Heart right ventricle (tissue), 16 donors: Measurements from ENCODE around the gene SEC24A. TPM values are rescaled to one million over a fixed set of nuclear protein-coding genes. Genes with fewer than 3 reads are reported as not detected.
"Not testable (repeated sequence)": the region's sequence is repeated elsewhere in the genome, so short reads cannot be mapped to it uniquely, and the experiment has no call there.

Experiments used
- ATAC-seq, 8 donors: fragments of 200-7000 bp; cut with Tn5 transposase; one replicate each; pipeline ENCODE4 v1.9.1; 2020; ENCODE audit warnings: mild to moderate bottlenecking in 8 of 8, moderate library complexity in 8 of 8, moderate number of reproducible peaks in 1 of 8
- DNase-seq, 2 donors: peaks; one replicate each; pipeline ENCODE4 v3.0.0-alpha.2; 2020
- H3K27ac ChIP-seq, 10 donors: fragments of 200-600 bp; sonication (generic) in 2 of 10; one replicate each; pipeline versions ENCODE4 v1.5.0 to v1.8.0; 2020 to 2022; ENCODE audit warnings: mild to moderate bottlenecking in 3 of 10
- H3K27me3 ChIP-seq, 7 donors: fragments of 200-600 bp; one replicate each; pipeline ENCODE4 v1.8.0; 2021 to 2022; ENCODE audit warnings: mild to moderate bottlenecking in 2 of 7
- H3K36me3 ChIP-seq, 9 donors: fragments of 200-600 bp; sonication (generic) in 1 of 9; one replicate each; pipeline versions ENCODE4 v1.5.0 to v1.8.0; 2020 to 2022; ENCODE audit warnings: mild to moderate bottlenecking in 2 of 9
- H3K4me1 ChIP-seq, 9 donors: fragments of 200-600 bp; sonication (generic) in 1 of 9; one replicate each; pipeline versions ENCODE4 v1.5.0 to v1.8.0; 2020 to 2022; ENCODE audit warnings: mild to moderate bottlenecking in 4 of 9
- H3K4me3 ChIP-seq, 10 donors: fragments of 200-600 bp; sonication (generic) in 2 of 10; one replicate each; pipeline versions ENCODE4 v1.5.0 to v1.8.0; 2020 to 2022; ENCODE audit warnings: mild to moderate bottlenecking in 7 of 10, moderate library complexity in 2 of 10
- H3K9me3 ChIP-seq, 11 donors: fragments of 200-600 bp in 10 of 11; sonication (generic) in 2 of 11; one replicate each; pipeline versions ENCODE4 v1.5.0 to v1.8.0; 2013 to 2022; ENCODE audit warnings: mild to moderate bottlenecking in 2 of 11, control low read depth in 1 of 11, moderate library complexity in 1 of 11
- CTCF ChIP-seq, 9 donors: fragments of 200-600 bp; sonication (generic) in 2 of 9; IDR thresholded peaks; one replicate each; pipeline versions ENCODE4 v1.5.0 to v1.8.0; 2021 to 2022; ENCODE audit warnings: antibody characterized with exemption in 9 of 9, mild to moderate bottlenecking in 5 of 9, moderate library complexity in 1 of 9
- WGBS, 2 donors: extraction: QIAGEN DNeasy Blood & Tissue Kit; methylation state at CpG; one replicate each; pipeline ENCODE4 v1.1.7; 2013; ENCODE audit warnings: inconsistent platforms in 1 of 2; 5-methylcytosine and 5-hydroxymethylcytosine counted together
- intact Hi-C, 10 donors: fragments of 100-400 bp; cut with DNase I; formaldehyde crosslinking; loops; one replicate each; pipeline versions ENCODE4 v1.11.1 to v1.14.2; 2022
- polyA plus RNA-seq, 2 donors: library from polyadenylated mRNA; stranded (reverse); fragments of 200-250 nt; gene quantifications; one replicate each; pipeline ENCODE4 v1.2.3, GENCODE V29; 2013
- total RNA-seq, 10 donors: library from RNA; stranded (reverse); fragmentation: NEBNext Ultra II Directional in 3 of 10; extraction: Animal tissue kit (Norgen Biotek cat#: 25700) in 3 of 10; gene quantifications; one replicate each; pipeline versions ENCODE4 v1.2.1 to v1.2.4, GENCODE V29; 2021 to 2023
- donor health status: Arrhythmogenic right ventricular cardiomyopathy.
- donor health status: ischemic (EF 13 %, LVEDD 7.1; RV severe dilation, severe dysfunction).
- donor health status: healthy with polysubstance abuse.
- donor health status: DM: no; HTN: yes; CAD: no.
- donor health status: DM: no; HTN: no; CAD: no.
- donor health status: ischemic (EF 25% LVEDD 6.9; RV normal size, moderate dysfunction).
- donor health status: ischemic (EF 25% LVEDD 5.7; RV mildly dilated, moderate dysfunction).
- donor health status: healthy.
- donor health status: DM: yes; HTN: yes; CAD: no.
- donor health status: Ischemic cardiomyopathy.
- donor health status: ischemic (EF 35%, LVEDD 5.7; RV mildly dilated, moderate dysfunction).
- donor health status: nonischemic (EF 11% LVEDD 7.7; RV severe dilation, severe dysfunction).
- donor health status: DM: yes; HTN: yes; CAD: no.
- donor health status: PGD.
- donor health status: ischemic (EF 29% LVEDD 5.4; RV normal size, mild dysfunction).
- donor health status: nonischemic (EF 23%, LVEDD 6.1; RV moderate dilation, normal function).

The SEC24A gene
- total and polyA plus RNA-seq, 12 donors: 2.6 to 13.7 (median 8.9) TPM

- peaks cover 0 to 100% (median 68%) of the 10 kb centered on the region in 9 donors for H3K36me3 ChIP-seq
These were observed 44.1 kb downstream of the SEC24A start for GRCh38 chr5:134692722-134693121.

GRCh38 chr5:134708301-134708700, 59.7 kb downstream of the SEC24A start:
- WGBS, 2 donors: 94 to 95% methylated on average over 1 of the region's 1 CpG
- ATAC-seq (no peak), DNase-seq (no peak)
- no peaks in the 10 kb centered on the region for H3K9me3 ChIP-seq
- H3K27me3 ChIP-seq: no peaks in the 10 kb centered on the region
- no peak for TF ChIP-seq CTCF (IDR thresholded peaks at IDR 0.05)
- H3K4me3 ChIP-seq: no peak overlapping the region
- no peak overlapping the region for H3K27ac ChIP-seq
- peaks cover 0 to 100% (median 79%) of the 10 kb centered on the region in 9 donors for H3K36me3 ChIP-seq
- no peaks in the 10 kb centered on the region for H3K4me1 ChIP-seq
- intact Hi-C loops: loop anchor here in 1 of 10 donors (10.0 kb wide), 1 partner anchor 66 kb away; no protein-coding TSS in a partner anchor

More at GRCh38 chr5:134692722-134693121, 44.1 kb downstream of the SEC24A start:
- intact Hi-C loops: loop anchor here in 1 of 10 donors (10.0 kb wide), 1 partner anchor 112 kb away; no protein-coding TSS in a partner anchor
- Histone ChIP-seq H3K4me3 (no peak overlapping the region), H3K4me1 (no peaks in the 10 kb centered on the region), H3K9me3 (no peaks in the 10 kb centered on the region), H3K27me3 (no peaks in the 10 kb centered on the region), H3K27ac (no peak overlapping the region)
- no peak for ATAC-seq
- no peak for DNase-seq
- TF ChIP-seq CTCF (IDR thresholded peaks at IDR 0.05): no peak

- ATAC-seq (no peak), DNase-seq (no peak)
- H3K9me3 ChIP-seq: no peaks in the 10 kb centered on the region
- TF ChIP-seq CTCF (IDR thresholded peaks at IDR 0.05): no peak
- H3K36me3 ChIP-seq: peaks cover 0 to 100% (median 69%) of the 10 kb centered on the region in 9 donors
- no peaks in the 10 kb centered on the region for H3K27me3 ChIP-seq
- intact Hi-C loops: loop anchor here in 2 of 10 donors (5.0 to 10.0 kb wide), 2 partner anchors 37 to 101 kb away; no protein-coding TSS in a partner anchor
- H3K4me3 ChIP-seq: no peak overlapping the region
- 88 to 94% methylated on average over 5 of the region's 5 CpGs for WGBS, 2 donors
- no peak overlapping the region for H3K27ac ChIP-seq
- no peaks in the 10 kb centered on the region for H3K4me1 ChIP-seq
These were observed 65.5 kb downstream of the SEC24A start for GRCh38 chr5:134714120-134714519.

- TF ChIP-seq CTCF (IDR thresholded peaks at IDR 0.05): no peak
- 95 to 96% methylated on average over 3 of the region's 3 CpGs for WGBS, 2 donors
- no peak for DNase-seq
- Histone ChIP-seq H3K9me3 (no peaks in the 10 kb centered on the region), H3K27me3 (no peaks in the 10 kb centered on the region), H3K4me1 (no peaks in the 10 kb centered on the region), H3K27ac (no peak overlapping the region), H3K4me3 (no peak overlapping the region), H3K36me3 (peaks cover 0 to 100% (median 67%) of the 10 kb centered on the region in 9 donors)
- no peak for ATAC-seq
- intact Hi-C loops: loop anchor here in 2 of 10 donors (5.0 to 10.0 kb wide), 2 partner anchors 37 to 100 kb away; no protein-coding TSS in a partner anchor
These were observed 66.0 kb downstream of the SEC24A start for GRCh38 chr5:134714541-134714940.

- not testable (repeated sequence) for H3K27ac ChIP-seq, H3K4me3 ChIP-seq, H3K9me3 ChIP-seq, H3K27me3 ChIP-seq, ATAC-seq, H3K4me1 ChIP-seq, DNase-seq
- peaks cover 0 to 100% (median 67%) of the 10 kb centered on the region in 9 donors for H3K36me3 ChIP-seq
- 92 to 96% methylated on average over 4 of the region's 4 CpGs for WGBS, 2 donors
- intact Hi-C loops: loop anchor here in 1 of 10 donors (10.0 kb wide), 1 partner anchor 99 kb away; no protein-coding TSS in a partner anchor
These were observed 66.9 kb downstream of the SEC24A start for GRCh38 chr5:134715466-134715865.
